Naive thymus-derived CD8-positive, alpha-beta T cell (primary cell): Measurements from ENCODE around the gene MAN1B1. TPM values are rescaled to one million over a fixed set of nuclear protein-coding genes. Genes with fewer than 3 reads are reported as not detected.
"Not testable (repeated sequence)": the region's sequence is repeated elsewhere in the genome, so short reads cannot be mapped to it uniquely, and the experiment has no call there.

Source experiments
- ATAC-seq, 2 donors: fragments of 150-1000 bp; cut with Tn5 transposase in 1 of 2; sonication (Bioruptor Pico), chemical (Tn5 transposase) in 1 of 2; 1 replicate in 1 of 2; 2 replicates in 1 of 2; pipeline ENCODE4 v1.10.0; 2021; ENCODE audit warnings: mild to moderate bottlenecking in 2 of 2, moderate library complexity in 2 of 2
- POLR2A ChIA-PET: fragments of 350-600 bp; sonication (Branson Sonifier 250); formaldehyde crosslinking; loops from one replicate; lab custom pipeline; 2021; ENCODE audit warnings: antibody characterized with exemption; lab: Charles Lee
- DNase-seq, 10 donors: peaks; one replicate each; pipeline versions ENCODE4 v3.0.0 to v3.0.0-alpha.2; 2020 to 2022
- H3K27ac Mint-ChIP-seq, 10 donors: one replicate each; pipeline ENCODE4 v1.8.0; 2020 to 2022; ENCODE audit warnings: mild to moderate bottlenecking in 10 of 10, mixed read lengths in 10 of 10, moderate library complexity in 4 of 10, inconsistent platforms in 1 of 10
- H3K27me3 Mint-ChIP-seq, 5 donors: one replicate each; pipeline ENCODE4 v1.8.0; 2021 to 2022; ENCODE audit warnings: mixed read lengths in 5 of 5
- H3K36me3 Mint-ChIP-seq, 3 donors: one replicate each; pipeline ENCODE4 v1.8.0; 2020 to 2022; ENCODE audit warnings: mixed read lengths in 3 of 3, mild to moderate bottlenecking in 2 of 3, inconsistent platforms in 1 of 3
- H3K4me1 Mint-ChIP-seq, 4 donors: one replicate each; pipeline ENCODE4 v1.8.0; 2021 to 2022; ENCODE audit warnings: mixed read lengths in 4 of 4
- H3K4me3 Mint-ChIP-seq, 10 donors: one replicate each; pipeline ENCODE4 v1.8.0; 2020 to 2022; ENCODE audit warnings: mild to moderate bottlenecking in 10 of 10, mixed read lengths in 10 of 10, moderate library complexity in 6 of 10, inconsistent platforms in 1 of 10
- H3K9me3 Mint-ChIP-seq, 9 donors: one replicate each; pipeline ENCODE4 v1.8.0; 2020 to 2022; ENCODE audit warnings: mixed read lengths in 9 of 9, mild to moderate bottlenecking in 3 of 9, inconsistent platforms in 1 of 9, moderate library complexity in 1 of 9
- polyA plus RNA-seq, 3 donors: library from polyadenylated mRNA; unstranded; fragments of 300-500 nt; fragmentation: Illumina TruSeq; gene quantifications; one replicate each; pipeline ENCODE4 v1.2.3, GENCODE V29; 2021
- total RNA-seq, 8 experiments: library from RNA in 2 of 8; stranded (reverse) in 2 of 8; gene quantifications; one replicate each; pipeline ENCODE4 v1.2.3 and lab custom pipeline; 2021 to 2026

The MAN1B1 gene
- total and polyA plus RNA-seq, 5 experiments from 2014 or later = 30.6 to 73.2 (median 46.6) TPM

GRCh38 chr9:137117269-137117731, 30.5 kb downstream of the MAN1B1 start:
- POLR2A ChIA-PET = interaction anchor here (1.6 kb wide), 1 partner anchor 106 kb away, joined by 4 read pairs; no protein-coding TSS in a partner anchor
- ATAC-seq (no peak), DNase-seq (no peak)
- Mint-ChIP-seq H3K36me3 (peaks cover 0 to 2% (median 0%) of the 10 kb centered on the region in 3 donors), H3K9me3 (no peaks in the 10 kb centered on the region), H3K4me3 (peak overlapping the region in 2 of 10 donors; percentile 20 to 52), H3K27ac (no peak overlapping the region), H3K4me1 (peaks cover 0 to 26% (median 9%) of the 10 kb centered on the region in 4 donors), H3K27me3 (no peaks in the 10 kb centered on the region)

GRCh38 chr9:137118092-137118603, 31.4 kb downstream of the MAN1B1 start:
- POLR2A ChIA-PET = interaction anchor here (0.7 to 1.6 kb wide), 7 partner anchors 11 to 141 kb away, joined by 3 to 11 read pairs (median 6); partner anchors contain the start of gene MAN1B1
- ATAC-seq, DNase-seq, H3K4me3 Mint-ChIP-seq, H3K27me3 Mint-ChIP-seq, H3K27ac Mint-ChIP-seq, H3K9me3 Mint-ChIP-seq, H3K36me3 Mint-ChIP-seq: not testable (repeated sequence)
- H3K4me1 Mint-ChIP-seq = peaks cover 0 to 27% (median 8%) of the 10 kb centered on the region in 4 donors

GRCh38 chr9:137121927-137122795, 35.4 kb downstream of the MAN1B1 start:
- peak overlapping the region in 2 of 10 donors; percentile 7 to 55 for H3K4me3 Mint-ChIP-seq
- H3K9me3 Mint-ChIP-seq, H3K27me3 Mint-ChIP-seq, H3K36me3 Mint-ChIP-seq, ATAC-seq, DNase-seq: not testable (repeated sequence)
- POLR2A ChIA-PET = interaction anchor here (0.7 kb wide), 1 partner anchor 26 kb away, joined by 4 read pairs; no protein-coding TSS in a partner anchor
- H3K4me1 Mint-ChIP-seq = peaks cover 7 to 38% (median 12%) of the 10 kb centered on the region in 4 donors
- peak overlapping the region in 2 of 10 donors; percentile 25 to 59 for H3K27ac Mint-ChIP-seq

GRCh38 chr9:137122796-137123467, 36.1 kb downstream of the MAN1B1 start:
- Mint-ChIP-seq H3K4me1 (peaks cover 13 to 44% (median 17%) of the 10 kb centered on the region in 4 donors), H3K27ac (peak overlapping the region in 1 of 10 donors; percentile 59), H3K4me3 (peak overlapping the region in 2 of 10 donors; percentile 7 to 55)
- not testable (repeated sequence) for H3K36me3 Mint-ChIP-seq, H3K9me3 Mint-ChIP-seq, ATAC-seq, DNase-seq, H3K27me3 Mint-ChIP-seq
- POLR2A ChIA-PET = interaction anchor here (0.6 to 1.1 kb wide), 4 partner anchors 9 to 194 kb away, joined by 3 to 4 read pairs (median 4); no protein-coding TSS in a partner anchor

- ATAC-seq (no peak), DNase-seq (no peak)
- Mint-ChIP-seq H3K9me3 (no peaks in the 10 kb centered on the region), H3K4me1 (peaks cover 16 to 49% (median 22%) of the 10 kb centered on the region in 4 donors), H3K27me3 (no peaks in the 10 kb centered on the region), H3K4me3 (no peak overlapping the region), H3K27ac (no peak overlapping the region), H3K36me3 (no peaks in the 10 kb centered on the region)
- POLR2A ChIA-PET = interaction anchor here (0.6 to 1.1 kb wide), 3 partner anchors 10 to 193 kb away, joined by 3 to 4 read pairs (median 3); no protein-coding TSS in a partner anchor
These were observed 36.7 kb downstream of the MAN1B1 start for GRCh38 chr9:137123468-137123837.

- ATAC-seq, H3K4me3 Mint-ChIP-seq, H3K27me3 Mint-ChIP-seq, H3K27ac Mint-ChIP-seq, H3K36me3 Mint-ChIP-seq, DNase-seq, H3K9me3 Mint-ChIP-seq: not testable (repeated sequence)
- POLR2A ChIA-PET = interaction anchor here (1.0 to 1.1 kb wide), 2 partner anchors 10 to 28 kb away, joined by 3 read pairs; no protein-coding TSS in a partner anchor
- peaks cover 21 to 50% (median 27%) of the 10 kb centered on the region in 4 donors for H3K4me1 Mint-ChIP-seq
These were observed 37.2 kb downstream of the MAN1B1 start for GRCh38 chr9:137123952-137124462.

- no peaks in the 10 kb centered on the region for H3K27me3 Mint-ChIP-seq
- DNase-seq (no peak), ATAC-seq (no peak)
- H3K4me1 Mint-ChIP-seq = peaks cover 21 to 42% (median 32%) of the 10 kb centered on the region in 4 donors
- POLR2A ChIA-PET = interaction anchor here (0.7 to 1.6 kb wide), 6 partner anchors 13 to 229 kb away, joined by 3 to 7 read pairs (median 4); partner anchors contain the start of gene SSNA1
- no peaks in the 10 kb centered on the region for H3K36me3 Mint-ChIP-seq
- peaks cover 0 to 3% (median 0%) of the 10 kb centered on the region in 9 donors for H3K9me3 Mint-ChIP-seq
- H3K4me3 Mint-ChIP-seq = peak overlapping the region; percentile 80 to 95 (median 91)
- H3K27ac Mint-ChIP-seq = peak overlapping the region; percentile 71 to 98 (median 92)
These were observed 40.0 kb downstream of the MAN1B1 start for GRCh38 chr9:137126786-137127185.

GRCh38 chr9:137127301-137128157, 40.7 kb downstream of the MAN1B1 start:
- POLR2A ChIA-PET = interaction anchor here (0.7 to 3.1 kb wide), 16 partner anchors 12 to 267 kb away, joined by 3 to 34 read pairs (median 4); partner anchors contain the start of genes CYSRT1, MAN1B1, RNF208 and RNF224
- H3K9me3 Mint-ChIP-seq = peaks cover 0 to 3% (median 0%) of the 10 kb centered on the region in 9 donors
- no peaks in the 10 kb centered on the region for H3K36me3 Mint-ChIP-seq
- DNase-seq = peak in 5 of 10 donors; percentile 27 to 45 (median 40)
- H3K27ac Mint-ChIP-seq = peak overlapping the region; percentile 83 to 98 (median 94)
- ATAC-seq = no peak
- H3K4me1 Mint-ChIP-seq = peaks cover 17 to 34% (median 30%) of the 10 kb centered on the region in 4 donors
- H3K4me3 Mint-ChIP-seq = peak overlapping the region; percentile 80 to 95 (median 91)
- H3K27me3 Mint-ChIP-seq = peaks cover 0 to 2% (median 0%) of the 10 kb centered on the region in 5 donors

- peaks cover 0 to 3% (median 0%) of the 10 kb centered on the region in 9 donors for H3K9me3 Mint-ChIP-seq
- peak overlapping the region; percentile 80 to 95 (median 91) for H3K4me3 Mint-ChIP-seq
- peak overlapping the region; percentile 71 to 98 (median 94) for H3K27ac Mint-ChIP-seq
- H3K27me3 Mint-ChIP-seq = peaks cover 0 to 7% (median 2%) of the 10 kb centered on the region in 5 donors
- no peaks in the 10 kb centered on the region for H3K36me3 Mint-ChIP-seq
- peak in 1 of 10 donors; percentile 15 for DNase-seq
- H3K4me1 Mint-ChIP-seq = peaks cover 17 to 31% (median 30%) of the 10 kb centered on the region in 4 donors
- POLR2A ChIA-PET = interaction anchor here (0.7 to 3.1 kb wide), 13 partner anchors 10 to 268 kb away, joined by 3 to 34 read pairs (median 4); partner anchors contain the start of genes CYSRT1, DPP7, GRIN1 and MAN1B1
- no peak for ATAC-seq
These were observed 41.5 kb downstream of the MAN1B1 start for GRCh38 chr9:137128158-137128861.

- Mint-ChIP-seq H3K4me3 (peak overlapping the region; percentile 80 to 95 (median 91)), H3K27ac (peak overlapping the region; percentile 71 to 98 (median 94)), H3K27me3 (peaks cover 0 to 7% (median 2%) of the 10 kb centered on the region in 5 donors), H3K36me3 (no peaks in the 10 kb centered on the region), H3K9me3 (peaks cover 0 to 3% (median 0%) of the 10 kb centered on the region in 9 donors), H3K4me1 (peaks cover 17 to 30% (median 28%) of the 10 kb centered on the region in 4 donors)
- POLR2A ChIA-PET = interaction anchor here (0.8 to 3.3 kb wide), 21 partner anchors 10 to 401 kb away, joined by 3 to 34 read pairs (median 6); partner anchors contain the start of genes ANAPC2, CYSRT1, DPP7 and GRIN1
- peak; percentile 7 to 13 for ATAC-seq
- peak in 2 of 10 donors; percentile 16 to 30 for DNase-seq
These were observed 42.2 kb downstream of the MAN1B1 start for GRCh38 chr9:137128862-137129455.
